OCI-LY1 (cell line): Measurements from ENCODE around the gene TOX2.

ENCODE experiments used
- H2AFZ ChIP-seq: fragments of 200-600 bp; sonication (generic), shearing (Covaris generic); 2 replicates; pipeline ENCODE4 v1.6.0; 2014; ENCODE audit warnings: antibody characterized with exemption, mild to moderate bottlenecking, low read length
- H3F3A ChIP-seq: fragments of 200-600 bp; sonication (generic), shearing (Covaris generic); 2 replicates; pipeline ENCODE4 v1.6.0; 2014; ENCODE audit warnings: mild to moderate bottlenecking, antibody characterized with exemption, low read length, moderate library complexity; ENCODE audit not compliant: insufficient read depth
- H3K27ac ChIP-seq: fragments of 200-600 bp; sonication (generic); 2 replicates; pipeline ENCODE4 v1.5.1; 2014; ENCODE audit warnings: low read length, mixed run types, mild to moderate bottlenecking, low read depth; ENCODE audit not compliant: poor library complexity, severe bottlenecking
- H3K27me3 ChIP-seq: fragments of 200-600 bp; sonication (generic); 2 replicates; pipeline ENCODE4 v1.6.0; 2014; ENCODE audit warnings: antibody characterized with exemption, mild to moderate bottlenecking, low read length, moderate library complexity; ENCODE audit not compliant: insufficient read depth
- H3K36me3 ChIP-seq: fragments of 200-600 bp; sonication (generic); 2 replicates; pipeline ENCODE4 v1.6.1; 2014; ENCODE audit warnings: mild to moderate bottlenecking, antibody characterized with exemption, low read length, moderate library complexity, mixed read lengths; ENCODE audit not compliant: insufficient read depth
- H3K4me1 ChIP-seq: fragments of 200-600 bp; sonication (generic); 2 replicates; pipeline ENCODE4 v1.5.1; 2014; ENCODE audit warnings: mild to moderate bottlenecking, low read length, moderate library complexity; ENCODE audit not compliant: insufficient read depth, severe bottlenecking
- H3K4me2 ChIP-seq: fragments of 200-600 bp; sonication (generic), shearing (Covaris generic); 2 replicates; pipeline ENCODE4 v1.6.1; 2014; ENCODE audit warnings: low read length
- H3K4me3 ChIP-seq: fragments of 200-600 bp; sonication (generic); 2 replicates; pipeline ENCODE4 v1.5.1; 2014; ENCODE audit warnings: low read length, low read depth, mild to moderate bottlenecking, mixed read lengths; ENCODE audit not compliant: poor library complexity, severe bottlenecking
- H3K79me2 ChIP-seq: fragments of 200-600 bp; shearing (Covaris generic); 2 replicates; pipeline ENCODE4 v1.6.1; 2016; ENCODE audit warnings: mixed run types, low read length, mixed read lengths; ENCODE audit not compliant: insufficient read depth
- H3K9ac ChIP-seq: fragments of 200-600 bp; sonication (generic), shearing (Covaris generic); 2 replicates; pipeline ENCODE4 v1.6.1; 2014; ENCODE audit warnings: mild to moderate bottlenecking, low read length, mixed read lengths
- H3K9me2 ChIP-seq: fragments of 200-600 bp; sonication (generic), shearing (Covaris generic); 2 replicates; pipeline ENCODE4 v1.6.1; 2014; ENCODE audit warnings: low read depth, mild to moderate bottlenecking, low read length, mixed read lengths
- H3K9me3 ChIP-seq: fragments of 200-600 bp; shearing (Covaris generic); 2 replicates; pipeline ENCODE4 v1.6.1; 2014; ENCODE audit warnings: low read length, mixed read lengths
- H4K20me1 ChIP-seq: fragments of 200-600 bp; sonication (generic), shearing (Covaris generic); 2 replicates; pipeline ENCODE4 v1.6.0; 2016; ENCODE audit warnings: mild to moderate bottlenecking, low read length; ENCODE audit not compliant: insufficient read depth
- EZH2 ChIP-seq: fragments of 200-600 bp; sonication (generic), shearing (Covaris generic); IDR thresholded peaks from 2 replicates; pipeline ENCODE4 v1.8.0; 2017; ENCODE audit warnings: borderline replicate concordance, mixed run types, mild to moderate bottlenecking, antibody characterized with exemption, low read length, moderate library complexity, mixed read lengths
- TF ChIP-seq, protein P1 (sequence below): fragments of 200-600 bp; sonication (generic), shearing (Covaris generic); IDR thresholded peaks from 2 replicates; pipeline ENCODE4 v1.5.1; 2017; ENCODE audit warnings: mild to moderate bottlenecking, antibody characterized with exemption, low read length, moderate library complexity, mixed read lengths

The TOX2 gene

GRCh38 chr20:43962530-43962929 is 47.9 kb downstream of the TOX2 start:
- H3K27ac ChIP-seq: no peak overlapping the region
- H3K4me2 ChIP-seq: no peak overlapping the region
- H3K4me1 ChIP-seq: peaks cover 13% of the 10 kb centered on the region
- no peaks in the 10 kb centered on the region for H3K79me2 ChIP-seq
- H4K20me1 ChIP-seq: no peaks in the 10 kb centered on the region
- TF ChIP-seq EZH2: no peak
- TF ChIP-seq, protein P1, sequence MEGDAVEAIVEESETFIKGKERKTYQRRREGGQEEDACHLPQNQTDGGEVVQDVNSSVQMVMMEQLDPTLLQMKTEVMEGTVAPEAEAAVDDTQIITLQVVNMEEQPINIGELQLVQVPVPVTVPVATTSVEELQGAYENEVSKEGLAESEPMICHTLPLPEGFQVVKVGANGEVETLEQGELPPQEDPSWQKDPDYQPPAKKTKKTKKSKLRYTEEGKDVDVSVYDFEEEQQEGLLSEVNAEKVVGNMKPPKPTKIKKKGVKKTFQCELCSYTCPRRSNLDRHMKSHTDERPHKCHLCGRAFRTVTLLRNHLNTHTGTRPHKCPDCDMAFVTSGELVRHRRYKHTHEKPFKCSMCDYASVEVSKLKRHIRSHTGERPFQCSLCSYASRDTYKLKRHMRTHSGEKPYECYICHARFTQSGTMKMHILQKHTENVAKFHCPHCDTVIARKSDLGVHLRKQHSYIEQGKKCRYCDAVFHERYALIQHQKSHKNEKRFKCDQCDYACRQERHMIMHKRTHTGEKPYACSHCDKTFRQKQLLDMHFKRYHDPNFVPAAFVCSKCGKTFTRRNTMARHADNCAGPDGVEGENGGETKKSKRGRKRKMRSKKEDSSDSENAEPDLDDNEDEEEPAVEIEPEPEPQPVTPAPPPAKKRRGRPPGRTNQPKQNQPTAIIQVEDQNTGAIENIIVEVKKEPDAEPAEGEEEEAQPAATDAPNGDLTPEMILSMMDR: no peak
- no peak overlapping the region for H3K4me3 ChIP-seq
- H3F3A ChIP-seq: no peaks in the 10 kb centered on the region
- H3K9ac ChIP-seq: no peak overlapping the region
- H3K27me3 ChIP-seq: 0 out of 2 replicates have a peak, but pooled peaks cover 3% of the 10 kb centered on the region
- H3K9me3 ChIP-seq: peaks cover 1% of the 10 kb centered on the region; the same call in 1 of the 2 replicates
- H3K36me3 ChIP-seq: no peaks in the 10 kb centered on the region; the same call in 1 of the 2 replicates
- no peak overlapping the region for H2AFZ ChIP-seq
- no peaks in the 10 kb centered on the region for H3K9me2 ChIP-seq

- TF ChIP-seq EZH2: no peak
- TF ChIP-seq, protein P1: no peak
- Histone ChIP-seq H3K79me2 (no peaks in the 10 kb centered on the region), H2AFZ (no peak overlapping the region), H3K27me3 (0 out of 2 replicates have a peak, but pooled peaks cover 3% of the 10 kb centered on the region), H3K27ac (no peak overlapping the region), H3K36me3 (no peaks in the 10 kb centered on the region; the same call in 1 of the 2 replicates), H3K4me2 (no peak overlapping the region), H4K20me1 (no peaks in the 10 kb centered on the region), H3K9me3 (no peaks in the 10 kb centered on the region), H3K4me3 (no peak overlapping the region), H3K9ac (no peak overlapping the region), H3K4me1 (peaks cover 13% of the 10 kb centered on the region), H3F3A (no peaks in the 10 kb centered on the region), H3K9me2 (no peaks in the 10 kb centered on the region)
Observed at GRCh38 chr20:43963233-43963632, 48.6 kb downstream of the TOX2 start.

DNA sequence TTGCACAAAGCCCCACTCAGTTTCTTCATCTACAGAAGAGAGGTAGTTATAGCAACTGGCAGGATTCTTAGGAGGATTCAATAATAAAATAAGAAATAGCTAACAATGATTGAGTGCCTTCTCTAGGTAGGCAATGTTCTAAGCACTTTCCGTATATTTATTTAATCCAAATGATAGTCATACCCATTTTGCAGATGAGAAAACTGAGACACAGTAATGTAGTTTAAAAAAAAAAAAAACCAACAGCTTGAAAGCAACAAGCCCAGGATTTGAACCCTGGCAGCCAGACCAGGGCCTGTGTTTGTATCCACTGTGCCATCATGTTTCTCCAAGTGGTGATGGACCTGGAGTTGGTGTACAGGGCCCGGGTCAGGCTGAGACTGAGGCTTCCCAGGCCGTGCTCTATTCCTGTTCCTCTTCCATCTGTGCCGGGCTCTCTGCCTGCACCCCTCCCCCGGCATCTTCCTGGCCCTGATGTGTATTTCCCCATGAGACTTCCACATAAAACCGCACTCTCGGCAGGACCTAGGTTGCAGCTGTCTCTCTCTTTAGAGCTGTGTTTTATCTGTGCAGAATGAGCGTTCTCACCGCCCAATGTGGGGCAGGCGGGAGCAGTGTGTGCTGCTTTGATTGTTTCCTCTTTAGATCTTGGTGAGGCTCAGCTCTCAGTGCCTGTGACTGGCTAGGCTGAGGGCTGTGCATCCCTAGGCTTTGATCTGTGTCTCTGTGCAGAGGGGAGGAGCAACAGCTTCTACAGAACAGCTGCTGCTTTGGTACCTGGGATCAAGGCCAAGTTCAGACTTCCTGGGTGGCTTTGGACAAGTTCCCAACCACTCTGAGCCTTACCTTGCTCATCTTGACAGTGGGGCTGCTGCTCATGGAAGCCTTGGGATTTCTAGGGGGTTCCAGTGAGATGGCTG is 49.5 kb downstream of the TOX2 start:
- H3K4me1 ChIP-seq: peaks cover 6% of the 10 kb centered on the region
- no peaks in the 10 kb centered on the region for H3K36me3 ChIP-seq
- H3K4me3 ChIP-seq: no peak overlapping the region
- no peaks in the 10 kb centered on the region for H4K20me1 ChIP-seq
- no peaks in the 10 kb centered on the region for H3K79me2 ChIP-seq
- no peak overlapping the region for H3K27ac ChIP-seq
- H3K4me2 ChIP-seq: no peak overlapping the region
- TF ChIP-seq, protein P1: no peak
- TF ChIP-seq EZH2: no peak
- no peaks in the 10 kb centered on the region for H3K9me3 ChIP-seq
- H2AFZ ChIP-seq: no peak overlapping the region
- 0 out of 2 replicates have a peak, but pooled peaks cover 3% of the 10 kb centered on the region for H3K27me3 ChIP-seq
- H3F3A ChIP-seq: no peaks in the 10 kb centered on the region
- no peaks in the 10 kb centered on the region for H3K9me2 ChIP-seq
- no peak overlapping the region for H3K9ac ChIP-seq
